Stimulated activated CD8-positive, alpha-beta memory T cell treated with anti-CD3 and anti-CD28 coated beads, Interleukin-7, amount 100 ng/mL, for 24 hours (primary cell): Measurements from ENCODE around the gene VWC2.
"Not testable (repeated sequence)": the region's sequence is repeated elsewhere in the genome, so short reads cannot be mapped to it uniquely, and the experiment has no call there.

Experiments used
- DNase-seq: peaks from one replicate; pipeline ENCODE4 v3.0.0-alpha.2; 2020; ENCODE audit warnings: low read depth

The VWC2 gene

DNA sequence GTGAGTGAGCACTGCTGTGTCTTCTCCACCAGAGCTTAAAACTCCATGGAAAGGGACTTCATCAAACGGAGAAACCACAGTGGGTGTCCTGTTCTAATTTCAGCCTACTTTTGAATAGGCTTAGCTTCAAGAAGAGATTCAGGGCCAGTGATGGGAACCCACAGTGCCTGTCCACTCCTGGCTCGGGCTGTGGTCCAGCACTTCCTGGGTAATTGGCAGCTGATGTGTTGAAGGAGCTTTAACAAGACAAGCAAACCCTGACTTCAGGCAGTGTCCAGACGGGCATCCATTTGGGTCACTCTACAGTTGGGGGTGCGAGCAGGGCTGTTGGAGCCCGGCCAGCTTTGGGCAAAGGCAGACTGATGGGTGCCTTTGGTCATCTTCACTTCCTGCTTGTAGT is 14.5 kb downstream of the VWC2 start:
- no peak for DNase-seq

DNA sequence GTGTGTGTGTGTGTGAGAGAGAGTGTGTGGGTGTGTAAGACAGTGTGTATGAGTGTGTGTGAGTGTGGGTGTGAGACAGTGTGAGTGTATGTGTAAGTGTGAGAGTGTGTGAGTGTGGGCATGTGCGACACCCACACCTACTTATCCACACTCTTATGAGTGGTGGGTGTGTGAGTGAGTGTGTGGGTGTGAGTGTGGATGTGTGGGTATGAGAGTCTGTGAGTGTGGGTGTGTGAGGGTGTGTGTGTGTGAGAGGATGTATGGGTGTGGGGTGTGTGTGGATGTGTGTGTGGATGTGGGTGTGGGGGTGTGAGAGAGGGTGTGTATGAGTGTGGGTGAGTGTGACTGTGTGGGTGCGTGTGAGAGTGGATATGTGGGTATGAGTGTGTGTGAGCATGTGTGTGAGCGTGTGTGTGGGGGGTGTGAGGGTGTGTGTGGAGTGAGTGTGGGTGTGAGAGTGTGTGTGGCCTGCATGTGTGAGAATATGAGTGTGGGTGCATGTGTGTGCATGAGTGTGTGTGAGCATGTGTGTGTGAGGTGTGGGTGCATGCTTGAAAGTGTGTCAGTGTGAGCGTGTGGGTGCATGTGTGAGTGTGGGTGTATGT is 15.1 kb downstream of the VWC2 start:
- DNase-seq, result no peak

DNA sequence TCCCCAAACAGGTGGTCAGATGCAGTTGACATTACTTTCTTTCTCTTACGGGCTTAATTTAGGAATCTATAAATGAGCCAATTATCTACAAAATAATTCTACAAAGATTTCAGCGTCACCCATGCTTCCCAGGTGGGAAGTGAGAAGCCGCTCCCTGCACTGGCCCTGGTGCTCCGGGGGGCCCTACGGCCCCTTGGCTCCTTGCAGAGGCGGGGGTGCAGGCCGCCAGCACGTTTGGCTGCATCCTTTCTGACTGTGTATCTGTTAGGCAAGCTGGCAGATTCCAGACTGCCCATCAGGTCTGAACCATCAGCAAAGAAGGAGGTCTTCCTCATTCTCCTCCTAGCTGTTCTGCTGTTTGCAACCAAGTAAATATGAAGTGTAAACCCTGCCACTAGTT is 16.3 kb downstream of the VWC2 start:
- no peak for DNase-seq

DNA sequence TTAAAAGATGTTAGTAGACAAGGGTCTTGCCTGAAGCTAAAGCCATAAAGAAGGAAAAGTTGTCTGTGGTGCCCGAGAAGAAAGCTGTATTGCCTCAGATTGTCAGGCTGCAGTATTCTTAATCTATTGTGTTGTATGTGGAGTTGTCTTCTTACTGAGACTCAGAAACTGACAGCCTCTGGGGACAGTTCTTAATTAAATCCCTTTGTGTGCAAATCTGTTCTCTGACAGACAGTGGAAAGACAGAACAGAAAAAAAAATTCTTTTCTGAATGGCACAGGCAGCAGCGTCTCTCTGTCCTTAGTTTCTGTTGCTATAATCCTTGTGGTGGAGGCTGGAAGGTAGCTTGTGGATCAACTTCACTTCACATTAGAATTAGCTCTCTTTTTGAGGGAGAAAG is 16.8 kb downstream of the VWC2 start:
- no peak for DNase-seq

DNA sequence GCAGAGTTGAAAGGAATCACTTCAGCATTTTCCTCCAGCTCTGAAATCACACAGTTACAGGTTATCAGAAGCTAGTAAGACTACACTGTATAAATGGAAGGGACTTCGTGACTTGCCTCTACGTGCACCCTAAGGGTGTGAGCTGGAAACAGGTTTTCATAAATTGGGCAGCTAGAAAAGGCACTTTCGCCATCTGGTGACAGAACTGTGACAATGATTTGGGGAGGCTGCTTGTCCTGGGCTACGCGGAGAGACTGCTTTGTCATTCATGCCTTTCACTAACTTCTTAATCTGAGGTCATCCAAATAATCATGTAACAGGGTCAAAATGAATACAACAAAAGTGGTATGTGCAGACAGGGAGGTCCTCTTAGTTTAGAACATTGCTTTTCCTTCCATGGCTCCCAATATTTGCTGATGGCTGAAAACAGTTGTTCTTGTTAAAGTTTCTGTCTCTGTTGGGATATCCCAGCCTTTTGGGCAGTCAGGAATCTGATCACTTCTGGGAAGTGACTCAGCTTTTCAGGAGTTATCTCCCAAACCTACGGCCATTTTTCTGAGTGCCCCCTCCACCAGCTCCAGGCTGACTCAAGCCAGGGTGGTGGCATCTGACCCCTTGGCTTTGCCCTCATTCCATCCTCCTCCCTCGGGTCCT is 17.8 kb downstream of the VWC2 start:
- no peak for DNase-seq

DNA sequence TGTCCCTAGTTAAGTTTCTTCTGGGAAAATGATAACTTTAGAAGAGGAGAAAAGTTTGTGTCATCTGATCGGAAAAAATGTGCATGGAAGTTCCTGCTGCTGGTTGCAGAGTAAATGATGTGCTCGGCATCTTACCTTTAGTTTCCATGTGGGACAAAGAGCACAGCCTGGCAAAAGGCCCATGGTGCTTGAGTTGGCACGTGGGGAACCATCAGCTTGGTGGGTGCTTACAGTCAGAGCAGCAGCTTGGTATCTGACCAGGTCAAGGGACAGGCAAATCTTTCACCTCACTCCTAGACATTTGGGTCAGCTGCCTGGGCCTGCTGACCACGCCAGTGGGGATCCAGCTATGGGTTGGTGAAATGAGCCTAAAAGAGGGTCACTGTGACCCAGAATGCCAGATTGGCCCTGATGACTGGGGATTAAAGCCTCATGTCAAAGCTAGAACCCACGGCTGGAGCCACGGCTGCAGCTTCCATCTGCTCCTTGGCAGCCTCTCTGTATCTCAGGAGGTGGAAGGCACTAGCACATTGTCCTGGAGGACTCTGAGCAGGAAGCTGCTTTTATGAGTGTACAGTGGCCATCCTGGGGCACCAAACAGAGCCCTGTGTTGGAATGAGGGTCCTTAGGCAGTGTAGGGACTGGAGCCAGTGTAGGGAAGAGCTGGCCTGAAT is 24.7 kb downstream of the VWC2 start:
- DNase-seq, result no peak

DNA sequence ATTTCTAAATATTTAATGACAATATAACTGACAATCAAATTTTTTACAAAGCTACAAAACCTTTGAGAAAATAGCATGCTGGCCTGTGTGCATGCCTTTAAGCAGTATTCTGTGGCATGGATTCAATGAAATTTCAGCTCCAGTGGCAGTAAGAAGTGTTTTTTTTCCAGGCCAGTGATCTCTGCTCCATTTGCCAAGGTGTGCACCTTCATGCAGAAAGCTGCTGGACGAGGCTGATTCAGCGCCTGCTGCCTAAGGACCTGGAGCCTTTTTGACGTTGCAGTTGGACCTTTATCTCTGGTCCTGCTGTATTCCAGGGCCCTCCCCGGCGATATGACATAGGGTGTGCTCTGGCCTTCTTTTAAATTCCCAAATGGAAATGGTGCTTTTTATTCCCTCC is 26.6 kb downstream of the VWC2 start:
- no peak for DNase-seq

DNA sequence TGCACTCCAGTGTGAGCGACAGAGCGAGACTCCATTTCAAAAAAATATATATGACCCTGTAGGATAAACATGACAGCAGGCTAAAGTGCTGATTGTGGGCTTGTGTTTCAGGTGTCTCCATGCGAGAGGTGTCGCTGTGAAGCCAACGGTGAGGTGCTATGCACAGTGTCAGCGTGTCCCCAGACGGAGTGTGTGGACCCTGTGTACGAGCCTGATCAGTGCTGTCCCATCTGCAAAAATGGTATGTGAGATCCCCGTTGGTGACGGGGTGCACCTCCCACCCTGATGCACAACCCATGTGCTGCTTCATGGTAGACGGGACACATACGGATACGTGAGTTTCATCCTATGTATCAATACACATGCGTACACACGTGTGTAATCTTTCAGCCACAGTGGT is 29.2 kb downstream of the VWC2 start:
- DNase-seq, result no peak

DNA sequence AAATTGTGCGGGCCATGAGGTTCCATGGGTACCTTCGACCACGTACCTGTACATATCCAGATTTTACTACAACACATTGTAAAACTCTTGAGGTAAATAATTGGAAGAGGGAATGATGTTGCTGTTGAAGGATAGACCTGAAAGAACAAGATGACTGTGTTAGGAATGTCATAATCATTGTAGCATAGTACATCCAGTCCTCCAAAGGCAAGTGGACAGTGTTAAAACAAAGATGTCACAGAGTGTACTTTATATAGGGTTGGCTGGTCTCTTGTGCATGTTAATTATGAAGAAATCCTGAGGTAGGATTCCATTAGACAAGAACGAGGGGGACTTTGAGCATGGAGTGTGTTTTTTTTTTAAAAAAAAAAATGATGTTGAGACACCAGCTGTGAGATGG is 30.4 kb downstream of the VWC2 start:
- no peak for DNase-seq

DNA sequence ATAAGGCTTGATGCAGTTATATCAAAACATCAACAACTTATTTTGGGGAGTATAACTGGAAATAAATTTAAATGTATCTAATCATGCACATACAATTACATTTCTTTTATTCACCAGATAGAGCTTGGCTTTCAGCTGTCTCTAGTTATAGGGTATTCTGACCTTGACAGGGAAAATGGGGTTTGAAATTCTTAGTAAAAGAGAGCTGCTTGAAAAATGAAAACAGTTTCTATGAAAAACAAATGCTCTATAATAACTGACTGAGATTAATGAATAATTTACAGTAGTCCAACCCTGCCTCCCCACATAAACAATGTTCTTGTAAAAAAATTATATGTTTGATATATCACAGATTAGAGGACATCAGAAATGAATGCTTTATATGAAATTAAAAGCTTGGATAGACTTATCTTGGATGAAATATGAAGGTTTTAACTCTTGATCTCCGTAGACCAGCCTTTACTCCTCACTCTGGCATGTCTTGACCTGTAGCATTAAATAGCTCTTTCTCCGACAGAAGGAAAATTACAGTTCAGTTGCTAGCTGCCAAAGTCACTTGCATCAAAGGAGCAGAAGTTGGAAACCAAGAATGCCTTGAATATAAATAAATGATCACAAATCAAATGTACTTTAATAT is 32.1 kb downstream of the VWC2 start:
- DNase-seq, result no peak

DNA sequence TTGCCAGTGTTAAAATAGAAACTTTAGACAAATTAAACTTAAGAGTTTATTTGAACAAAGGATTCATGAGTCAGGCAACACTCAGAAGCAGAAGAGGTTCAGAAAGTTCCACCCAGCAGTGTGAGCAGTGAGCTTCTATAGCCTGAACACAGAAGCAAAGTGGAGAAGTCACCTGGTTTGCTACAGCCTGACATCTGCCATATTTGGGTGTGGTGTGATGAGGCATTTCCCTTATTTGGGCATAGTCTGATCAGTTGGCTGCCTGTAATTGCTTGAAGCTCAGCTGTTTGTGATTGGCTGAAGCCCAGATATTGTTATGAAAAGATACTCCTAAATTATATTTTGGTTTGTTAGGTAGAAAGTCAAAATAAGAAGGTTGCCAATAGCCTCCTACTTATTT is 39.1 kb downstream of the VWC2 start:
- no peak for DNase-seq

DNA sequence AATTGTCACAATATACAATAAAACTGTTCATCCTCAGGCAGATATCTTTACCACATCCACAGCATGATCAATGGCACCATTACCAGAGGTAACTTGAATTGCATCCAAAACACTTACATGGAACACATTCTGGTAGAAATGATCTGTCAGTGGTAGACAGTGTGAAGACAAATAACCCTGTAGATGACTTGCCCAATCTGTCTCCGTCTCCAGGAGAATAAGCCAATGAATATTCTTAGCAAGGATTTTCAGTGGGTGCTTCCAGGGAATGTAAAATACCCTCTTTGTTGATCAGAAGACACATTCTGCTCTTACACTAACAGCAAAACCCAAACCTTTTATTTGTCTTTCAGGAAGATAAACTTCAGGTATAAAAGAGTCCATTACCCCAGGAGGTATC is 43.8 kb downstream of the VWC2 start:
- DNase-seq, result no peak

DNA sequence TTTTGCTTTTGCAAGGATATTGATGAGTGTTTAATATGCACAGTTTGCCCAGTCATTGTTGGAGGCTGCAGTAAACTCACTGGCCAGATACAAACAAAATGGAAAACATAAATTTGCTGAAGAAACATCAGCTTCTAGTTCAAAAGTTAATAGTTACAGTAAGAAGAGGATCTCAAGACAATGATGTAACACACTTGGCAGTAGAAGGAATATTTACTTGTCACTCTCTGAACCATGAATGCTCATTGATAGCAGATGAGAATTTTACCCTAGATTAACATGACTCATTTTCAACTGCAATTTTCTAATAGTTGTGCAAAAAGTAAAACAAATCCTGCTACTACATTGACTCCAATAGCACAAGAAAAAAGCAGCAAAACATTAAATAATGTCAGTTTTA is 47.7 kb downstream of the VWC2 start:
- DNase-seq, result no peak

DNA sequence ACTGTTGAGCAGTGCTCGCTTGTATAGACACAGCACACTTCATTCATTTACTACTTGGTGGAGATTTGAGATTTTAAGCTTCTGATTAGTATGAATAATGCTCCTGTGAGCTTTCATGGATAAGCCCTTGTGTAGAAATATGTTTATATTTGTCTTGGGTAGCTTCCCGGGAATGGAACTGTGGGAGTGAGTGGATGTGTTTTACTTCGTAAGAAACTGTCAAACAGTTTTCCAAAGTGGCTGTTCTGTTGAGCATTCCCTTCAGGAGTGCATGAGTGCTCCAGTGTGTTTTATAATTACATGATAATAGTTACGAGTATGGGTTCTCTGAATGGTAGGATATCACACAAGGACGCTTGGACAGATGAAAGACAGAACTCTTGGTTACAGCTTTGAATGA is 49.4 kb downstream of the VWC2 start:
- DNase-seq, result no peak

DNA sequence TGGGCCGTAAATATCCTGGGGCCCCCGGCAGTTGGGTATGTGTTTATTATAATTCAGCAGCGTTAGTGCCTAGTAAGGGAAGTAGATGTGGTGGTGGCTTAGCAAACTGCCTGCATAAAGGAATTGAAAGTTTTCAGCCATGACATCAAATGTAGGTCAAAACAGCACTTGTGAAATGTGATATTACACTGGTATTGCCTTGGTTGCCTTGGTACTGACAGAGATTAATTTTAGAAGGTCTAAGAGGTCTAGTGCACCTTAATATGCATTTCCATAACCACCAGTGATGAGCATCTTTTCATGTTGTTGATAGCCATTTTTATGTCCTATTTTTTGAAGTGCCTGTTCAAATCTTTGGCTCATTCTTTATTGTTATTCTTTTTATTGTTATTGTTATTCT is 50.1 kb downstream of the VWC2 start:
- DNase-seq, result no peak

DNA sequence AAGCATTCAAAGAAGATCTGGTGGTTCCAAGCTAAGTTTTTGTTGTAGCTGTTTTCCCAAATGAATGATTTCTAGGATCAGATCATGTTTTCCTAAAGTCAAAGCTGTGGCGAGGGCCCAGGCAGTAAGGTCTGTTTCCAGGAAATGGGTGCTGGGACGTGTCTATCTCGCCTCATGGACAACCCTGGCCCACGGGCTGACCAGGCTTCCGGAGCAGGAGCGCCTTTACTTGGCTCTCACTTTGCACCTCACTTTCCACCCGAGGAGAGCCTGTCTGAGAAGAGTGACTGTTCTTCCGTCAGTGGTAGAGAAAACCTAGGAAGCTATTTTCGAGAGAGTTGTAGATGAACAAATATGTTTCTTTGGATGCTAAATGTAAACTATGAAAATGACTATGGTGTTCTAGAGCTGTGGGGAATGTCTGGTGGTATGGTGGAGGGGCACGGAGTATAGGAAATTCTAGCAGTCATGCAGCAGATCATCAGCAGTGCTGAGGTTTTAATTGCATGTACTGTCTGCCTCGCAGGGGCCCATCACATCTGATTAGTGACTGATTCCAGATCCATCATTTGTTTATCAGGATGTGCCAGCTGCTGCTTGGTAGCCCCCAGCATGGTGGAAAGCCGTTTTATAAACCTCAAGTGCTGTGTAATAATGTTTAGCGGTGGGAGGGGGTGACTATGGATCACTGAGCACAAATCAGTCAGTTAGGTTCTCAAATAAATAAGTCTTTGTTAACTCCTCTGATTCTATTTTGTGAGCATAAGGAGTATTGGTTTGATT is 66.6 kb downstream of the VWC2 start:
- no peak for DNase-seq

DNA sequence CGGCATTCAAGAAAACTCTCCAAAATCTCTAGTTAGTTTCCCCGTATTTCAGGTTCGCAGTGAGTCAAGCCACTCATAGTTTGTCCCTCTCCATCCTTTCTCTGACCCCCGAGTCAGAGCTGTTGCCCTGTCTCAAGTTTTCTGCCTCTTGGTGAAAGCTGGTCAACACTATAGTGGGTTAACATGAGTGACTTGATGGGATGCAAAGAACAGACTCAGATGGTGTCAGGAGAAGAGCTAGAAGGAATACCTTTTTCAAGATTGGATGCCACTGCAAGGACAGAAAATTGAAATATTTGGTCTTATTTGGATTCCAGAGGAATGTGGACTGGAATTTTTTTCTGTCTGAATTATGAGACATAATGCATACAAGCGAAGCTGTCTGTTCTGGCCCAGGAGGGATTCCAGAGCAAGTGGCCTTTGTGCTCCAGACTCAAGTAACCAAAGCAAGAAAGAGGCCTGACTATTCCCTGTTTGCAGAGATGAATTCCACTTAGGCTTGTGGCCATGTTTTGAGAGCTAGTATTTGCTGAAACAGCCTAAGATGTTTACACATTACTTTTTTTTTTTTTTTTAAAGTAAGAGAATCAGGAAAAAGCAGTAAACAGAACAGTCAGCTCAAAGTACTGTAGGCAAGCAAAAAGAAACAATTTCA is 67.4 kb downstream of the VWC2 start:
- no peak for DNase-seq

DNA sequence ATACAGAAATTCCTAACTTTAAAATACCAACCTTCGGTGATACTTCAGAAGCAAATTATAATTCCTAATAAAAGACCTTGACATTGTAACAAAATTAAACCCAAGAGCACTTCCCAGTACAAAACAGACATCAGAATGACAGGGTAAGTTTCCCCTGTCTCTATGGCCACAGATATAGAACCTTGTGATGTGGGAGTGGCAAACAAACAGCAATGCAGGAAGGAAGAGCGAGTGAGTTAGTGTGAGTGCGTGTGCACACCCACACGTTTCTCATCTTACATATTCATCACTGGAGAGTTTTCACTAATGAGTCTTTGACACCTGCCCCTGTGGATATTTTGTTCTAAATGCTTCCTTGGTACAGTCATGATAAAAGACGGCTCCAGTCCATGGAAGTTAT is 72.2 kb downstream of the VWC2 start:
- no peak for DNase-seq

DNA sequence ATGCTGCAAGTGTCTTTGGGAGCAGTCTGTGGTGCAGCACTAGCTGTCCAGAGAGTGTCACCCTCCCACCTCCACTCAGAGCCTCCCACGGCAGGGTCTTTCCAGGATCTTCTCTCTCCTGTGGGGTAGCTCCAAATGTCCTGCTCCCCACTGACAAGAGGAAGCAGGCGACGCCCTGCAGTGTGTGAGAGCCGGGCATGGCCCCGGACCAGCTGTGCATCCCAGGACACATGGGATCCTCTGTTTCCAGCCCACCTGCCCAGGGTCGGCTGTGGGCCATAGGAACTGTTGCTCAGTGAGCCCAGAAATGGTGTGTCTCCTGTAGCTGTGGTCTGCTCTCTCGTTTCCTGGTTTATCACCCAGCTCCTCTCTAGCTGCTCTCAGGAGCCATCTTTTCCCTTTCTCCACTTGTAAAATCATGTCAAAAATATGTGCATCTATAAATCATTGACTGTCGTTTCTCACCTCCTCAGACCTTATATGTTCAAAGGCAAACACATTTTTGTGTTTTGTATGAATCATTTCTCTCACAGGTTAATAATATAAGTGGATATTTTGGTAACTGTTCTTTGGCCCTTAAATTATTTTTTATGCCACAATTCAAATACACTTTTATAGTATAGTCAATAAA is 74.9 kb downstream of the VWC2 start:
- no peak for DNase-seq

DNA sequence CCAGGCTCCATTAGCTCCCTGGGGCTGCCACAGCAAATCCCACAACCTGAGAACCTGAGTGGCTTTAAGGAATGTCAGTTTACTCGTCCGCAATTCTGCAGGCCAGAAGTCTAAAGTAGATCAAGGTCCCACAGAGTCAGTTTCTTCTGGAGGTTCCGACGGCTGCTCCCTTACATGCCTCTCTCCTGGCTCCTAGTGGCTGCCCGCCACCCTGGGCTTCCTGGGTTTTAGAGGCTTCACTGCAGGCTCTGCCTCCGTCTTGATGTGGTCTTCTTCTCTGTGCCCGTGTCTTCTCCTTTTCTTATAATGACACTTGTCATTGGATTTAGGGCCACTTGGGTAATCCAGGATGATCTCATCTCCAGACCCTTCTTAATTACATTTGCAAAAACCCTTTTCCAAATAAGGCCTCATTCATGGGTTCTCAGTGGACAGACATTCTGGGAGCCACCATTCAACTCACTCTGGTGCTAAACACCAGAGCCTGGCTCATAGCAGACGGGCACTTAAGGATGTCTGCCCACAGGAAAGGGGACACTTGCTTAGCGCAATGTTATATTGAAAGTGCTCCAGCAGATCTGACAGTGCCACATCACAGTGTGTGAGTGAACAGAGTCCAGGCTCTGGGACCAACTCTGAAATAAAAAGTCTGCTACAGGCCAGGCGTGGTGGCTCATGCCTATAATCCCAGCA is 77.6 kb downstream of the VWC2 start:
- no peak for DNase-seq

DNA sequence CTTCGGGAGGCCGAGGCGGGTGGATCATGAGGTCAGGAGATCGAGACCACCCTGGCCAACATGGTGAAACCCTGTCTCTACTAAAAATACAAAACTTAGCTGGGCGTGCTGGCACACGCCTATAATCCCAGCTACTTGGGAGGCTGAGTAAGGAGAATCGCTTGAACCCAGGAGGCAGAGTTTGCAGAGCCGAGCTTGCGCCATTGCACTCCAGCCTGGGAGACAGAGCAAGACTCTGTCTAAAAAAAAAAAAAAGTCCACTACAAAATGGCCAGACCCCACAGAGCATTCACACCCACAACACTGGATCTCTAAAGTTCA is 78.1 kb downstream of the VWC2 start:
- not testable (repeated sequence) for DNase-seq
